Bronchial epithelial cell (primary cell): ENCODE measurements around the gene DKK3. TPM values are rescaled to one million over a fixed set of nuclear protein-coding genes. Genes with fewer than 3 reads are reported as not detected.

Experiments
- DNase-seq: peaks from one replicate; pipeline ENCODE4 v3.0.0-alpha.2; 2010; ENCODE audit warnings: low read depth
- FAIRE-seq: peaks from 2 replicates; lab custom pipeline; 2011; peaks lifted over from hg19 to GRCh38; lab: Jason Lieb, UNC
- H3K27me3 ChIP-seq: 2 replicates; pipeline ENCODE4 v1.5.1; 2011; ENCODE audit warnings: low read length; ENCODE audit not compliant: control insufficient read depth, insufficient read depth
- H3K36me3 ChIP-seq: 2 replicates; pipeline ENCODE4 v1.5.1; 2011; ENCODE audit warnings: low read length; ENCODE audit not compliant: control insufficient read depth, insufficient read depth
- H3K4me3 ChIP-seq: 2 replicates; pipeline ENCODE4 v1.5.1; 2011; ENCODE audit warnings: mild to moderate bottlenecking, low read depth, low read length, control low read depth
- total RNA-seq: library from RNA; depleted of rRNA; stranded (reverse); fragments of >200 nt; gene quantifications from 2 replicates; pipeline ENCODE4 v1.2.1, GENCODE V29; 2014
- TF ChIP-seq, protein P1 (sequence below): IDR thresholded peaks from 2 replicates; pipeline ENCODE4 v1.5.1; 2011; ENCODE audit warnings: mild to moderate bottlenecking, moderate library complexity, low read length, control low read depth, inconsistent platforms; ENCODE audit not compliant: insufficient read depth, severe bottlenecking

DKK3 gene
- total RNA-seq, 1 donor from 2014 or later: 72.4 TPM

DNA sequence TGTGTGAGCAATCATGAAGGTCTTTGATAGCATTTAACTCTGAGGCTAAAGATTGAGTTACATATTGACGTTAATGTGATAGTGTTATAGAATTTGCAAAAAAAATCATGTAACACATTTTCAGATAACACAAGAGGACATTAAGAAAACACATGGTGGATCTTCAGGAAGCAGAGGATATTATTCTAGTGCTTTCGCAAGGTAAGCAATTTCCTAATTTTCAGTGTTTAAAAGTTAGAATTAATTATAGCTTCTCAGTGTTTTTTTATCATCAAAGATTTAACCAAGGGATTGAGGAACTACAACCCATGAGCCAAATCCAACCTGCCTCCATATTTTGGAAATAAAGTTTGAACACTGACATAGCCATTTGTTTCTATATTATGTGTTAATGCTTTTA is 78.5 kb downstream of the DKK3 start:
- no peak for FAIRE-seq
- no peak for DNase-seq
- Histone ChIP-seq H3K4me3 (no peak overlapping the region), H3K27me3 (no peaks in the 10 kb centered on the region), H3K36me3 (peaks cover 7% of the 10 kb centered on the region)
- TF ChIP-seq, protein P1, sequence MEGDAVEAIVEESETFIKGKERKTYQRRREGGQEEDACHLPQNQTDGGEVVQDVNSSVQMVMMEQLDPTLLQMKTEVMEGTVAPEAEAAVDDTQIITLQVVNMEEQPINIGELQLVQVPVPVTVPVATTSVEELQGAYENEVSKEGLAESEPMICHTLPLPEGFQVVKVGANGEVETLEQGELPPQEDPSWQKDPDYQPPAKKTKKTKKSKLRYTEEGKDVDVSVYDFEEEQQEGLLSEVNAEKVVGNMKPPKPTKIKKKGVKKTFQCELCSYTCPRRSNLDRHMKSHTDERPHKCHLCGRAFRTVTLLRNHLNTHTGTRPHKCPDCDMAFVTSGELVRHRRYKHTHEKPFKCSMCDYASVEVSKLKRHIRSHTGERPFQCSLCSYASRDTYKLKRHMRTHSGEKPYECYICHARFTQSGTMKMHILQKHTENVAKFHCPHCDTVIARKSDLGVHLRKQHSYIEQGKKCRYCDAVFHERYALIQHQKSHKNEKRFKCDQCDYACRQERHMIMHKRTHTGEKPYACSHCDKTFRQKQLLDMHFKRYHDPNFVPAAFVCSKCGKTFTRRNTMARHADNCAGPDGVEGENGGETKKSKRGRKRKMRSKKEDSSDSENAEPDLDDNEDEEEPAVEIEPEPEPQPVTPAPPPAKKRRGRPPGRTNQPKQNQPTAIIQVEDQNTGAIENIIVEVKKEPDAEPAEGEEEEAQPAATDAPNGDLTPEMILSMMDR: no peak

GRCh38 chr11:11923828-11924227 is 84.6 kb downstream of the DKK3 start:
- TF ChIP-seq, protein P1: no peak
- no peak overlapping the region for H3K4me3 ChIP-seq
- DNase-seq: no peak
- no peak for FAIRE-seq
- H3K36me3 ChIP-seq: no peaks in the 10 kb centered on the region
- H3K27me3 ChIP-seq: no peaks in the 10 kb centered on the region

DNA sequence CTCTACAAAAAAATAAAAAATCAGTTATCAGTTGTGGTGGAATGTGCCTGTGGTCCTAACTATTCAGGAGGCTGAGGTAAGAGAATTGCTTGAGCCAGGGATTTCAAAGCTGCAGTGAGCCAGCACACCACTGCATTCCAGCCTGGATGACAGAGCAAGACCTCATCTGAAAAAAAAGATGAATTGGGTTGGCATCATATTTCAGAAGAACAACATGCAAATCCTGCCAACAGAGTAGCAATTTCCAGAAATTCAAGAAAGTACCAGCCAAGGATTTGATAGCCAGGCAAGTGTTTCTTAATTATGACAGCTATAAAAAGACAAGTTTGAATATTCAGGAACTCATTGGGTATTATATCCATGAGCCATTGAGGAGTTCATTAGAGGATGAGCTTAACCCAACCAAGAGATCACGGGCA is 91.4 kb downstream of the DKK3 start:
- FAIRE-seq (no peak), DNase-seq (peak; percentile 46)
- TF ChIP-seq, protein P1: no peak
- Histone ChIP-seq H3K36me3 (no peaks in the 10 kb centered on the region), H3K4me3 (no peak overlapping the region), H3K27me3 (no peaks in the 10 kb centered on the region)

DNA sequence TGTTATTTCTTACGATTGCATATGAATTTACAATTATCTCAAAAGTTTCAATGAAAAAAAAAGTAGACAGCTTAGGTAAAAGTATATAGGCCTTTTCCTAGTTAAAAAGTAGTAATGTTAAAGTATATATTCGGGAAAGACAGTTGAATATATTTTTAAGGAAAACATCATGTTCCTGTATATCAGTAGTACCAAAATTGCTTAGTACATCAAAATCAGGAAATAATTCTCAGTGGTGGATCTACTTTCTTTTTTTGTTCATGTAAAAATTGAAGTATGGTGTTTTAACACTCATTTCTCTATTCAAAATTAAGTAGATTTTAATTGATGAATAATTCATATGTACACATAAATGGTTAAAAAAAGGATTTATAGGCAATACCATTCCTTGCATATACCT is 92.8 kb downstream of the DKK3 start:
- FAIRE-seq: no peak
- TF ChIP-seq, protein P1: no peak
- H3K4me3 ChIP-seq: no peak overlapping the region
- DNase-seq: no peak
- no peaks in the 10 kb centered on the region for H3K27me3 ChIP-seq
- H3K36me3 ChIP-seq: no peaks in the 10 kb centered on the region

- DNase-seq (no peak), FAIRE-seq (no peak)
These were observed 95.0 kb downstream of the DKK3 start for GRCh38 chr11:11913395-11913794.

More at GRCh38 chr11:11913395-11913794, 95.0 kb downstream of the DKK3 start:
- Histone ChIP-seq H3K4me3 (no peak overlapping the region), H3K36me3 (peaks cover 3% of the 10 kb centered on the region), H3K27me3 (no peaks in the 10 kb centered on the region)
- TF ChIP-seq, protein P1: no peak

Other genes with a start within 250 kb of the DKK3 start
- 54.0 and 73.2 TPM in 2 replicates for gene USP47, start 166.7 kb downstream of the DKK3 start, total RNA-seq
- 75.0 and 95.9 TPM in 2 replicates for gene MICAL2, start 102.0 kb upstream of the DKK3 start, total RNA-seq